ENCODE data around the gene CCDC91. TPM values are rescaled to one million over a fixed set of nuclear protein-coding genes. Genes with fewer than 3 reads are reported as not detected.
"Not testable (repeated sequence)": the region's sequence is repeated elsewhere in the genome, so short reads cannot be mapped to it uniquely, and the experiment has no call there.

The CCDC91 gene
- polyA plus RNA-seq, 6 donors from 2014 or later, result 49.6 to 82.9 (median 68.4) TPM

- peaks cover 26 to 67% (median 55%) of the 10 kb centered on the region in 7 donors for H3K9me3 Mint-ChIP-seq
- H3K27me3 Mint-ChIP-seq, result no peaks in the 10 kb centered on the region
- peaks cover 62 to 73% of the 10 kb centered on the region in 2 donors for H3K36me3 Mint-ChIP-seq
Measured at GRCh38 chr12:28367993-28368392, 177.7 kb downstream of the CCDC91 start.

GRCh38 chr12:28369483-28369882 is 179.2 kb downstream of the CCDC91 start:
- Mint-ChIP-seq H3K9me3 (peaks cover 26 to 78% (median 59%) of the 10 kb centered on the region in 7 donors), H3K27ac (no peak overlapping the region), H3K4me1 (peaks cover 0 to 11% (median 0%) of the 10 kb centered on the region in 3 donors), H3K27me3 (no peaks in the 10 kb centered on the region), H3K4me3 (peak overlapping the region in 2 of 8 donors; percentile 44 to 74), H3K36me3 (peaks cover 74 to 76% of the 10 kb centered on the region in 2 donors)
- ATAC-seq (ENCODE audit: low read depth in 2 of 2), result no peak
- DNase-seq, result no peak

More at GRCh38 chr12:28367993-28368392, 177.7 kb downstream of the CCDC91 start:
- Mint-ChIP-seq H3K4me3 (no peak overlapping the region), H3K4me1 (peaks cover 0 to 6% (median 0%) of the 10 kb centered on the region in 3 donors), H3K27ac (no peak overlapping the region)
- no peak for ATAC-seq (ENCODE audit: low read depth in 2 of 2)
- no peak for DNase-seq

GRCh38 chr12:28374556-28374955 is 184.3 kb downstream of the CCDC91 start:
- DNase-seq (no peak), ATAC-seq (ENCODE audit: low read depth in 2 of 2) (no peak)
- no peak overlapping the region for H3K27ac Mint-ChIP-seq
- H3K27me3 Mint-ChIP-seq, result no peaks in the 10 kb centered on the region
- H3K36me3 Mint-ChIP-seq, result peaks cover 42% of the 10 kb centered on the region in 2 donors
- peaks cover 0 to 11% (median 0%) of the 10 kb centered on the region in 3 donors for H3K4me1 Mint-ChIP-seq
- H3K9me3 Mint-ChIP-seq, result peaks cover 9 to 48% (median 37%) of the 10 kb centered on the region in 7 donors
- H3K4me3 Mint-ChIP-seq, result no peak overlapping the region

GRCh38 chr12:28378736-28379135 is 188.5 kb downstream of the CCDC91 start:
- ATAC-seq (ENCODE audit: low read depth in 2 of 2), result no peak
- H3K27ac Mint-ChIP-seq, result no peak overlapping the region
- no peaks in the 10 kb centered on the region for H3K4me1 Mint-ChIP-seq
- no peak for DNase-seq
- peaks cover 0 to 11% (median 3%) of the 10 kb centered on the region in 7 donors for H3K9me3 Mint-ChIP-seq
- peaks cover 5 to 25% of the 10 kb centered on the region in 2 donors for H3K36me3 Mint-ChIP-seq
- H3K27me3 Mint-ChIP-seq, result no peaks in the 10 kb centered on the region
- no peak overlapping the region for H3K4me3 Mint-ChIP-seq

- not testable (repeated sequence) for DNase-seq, H3K27ac Mint-ChIP-seq
Measured at GRCh38 chr12:28379779-28380178, 189.5 kb downstream of the CCDC91 start.

GRCh38 chr12:28383368-28383767 is 193.1 kb downstream of the CCDC91 start:
- H3K9me3 Mint-ChIP-seq, result peaks cover 0 to 11% (median 4%) of the 10 kb centered on the region in 7 donors

More at GRCh38 chr12:28379779-28380178, 189.5 kb downstream of the CCDC91 start:
- not testable (repeated sequence) for H3K27me3 Mint-ChIP-seq; H3K4me1 Mint-ChIP-seq; ATAC-seq (ENCODE audit: low read depth in 2 of 2); H3K4me3 Mint-ChIP-seq
- Mint-ChIP-seq H3K9me3 (peaks cover 0 to 11% (median 0%) of the 10 kb centered on the region in 7 donors), H3K36me3 (peaks cover 0 to 22% of the 10 kb centered on the region in 2 donors)

GRCh38 chr12:28388879-28389278 is 198.6 kb downstream of the CCDC91 start:
- no peaks in the 10 kb centered on the region for H3K27me3 Mint-ChIP-seq
- ATAC-seq (ENCODE audit: low read depth in 2 of 2) (no peak), DNase-seq (no peak)
- H3K9me3 Mint-ChIP-seq, result peaks cover 0 to 4% (median 0%) of the 10 kb centered on the region in 7 donors
- no peak overlapping the region for H3K27ac Mint-ChIP-seq
- no peaks in the 10 kb centered on the region for H3K4me1 Mint-ChIP-seq
- H3K4me3 Mint-ChIP-seq, result no peak overlapping the region
- H3K36me3 Mint-ChIP-seq, result peaks cover 8 to 36% of the 10 kb centered on the region in 2 donors

More at GRCh38 chr12:28383368-28383767, 193.1 kb downstream of the CCDC91 start:
- Mint-ChIP-seq H3K4me3 (no peak overlapping the region), H3K4me1 (no peaks in the 10 kb centered on the region), H3K27me3 (no peaks in the 10 kb centered on the region), H3K27ac (no peak overlapping the region), H3K36me3 (peaks cover 0 to 19% of the 10 kb centered on the region in 2 donors)
- no peak for DNase-seq
- no peak for ATAC-seq (ENCODE audit: low read depth in 2 of 2)

- H3K9me3 Mint-ChIP-seq, result peaks cover 0 to 4% (median 0%) of the 10 kb centered on the region in 7 donors
- no peaks in the 10 kb centered on the region for H3K4me1 Mint-ChIP-seq
- ATAC-seq (ENCODE audit: low read depth in 2 of 2), result no peak
- no peak for DNase-seq
- H3K27ac Mint-ChIP-seq, result no peak overlapping the region
- H3K36me3 Mint-ChIP-seq, result peaks cover 14 to 46% of the 10 kb centered on the region in 2 donors
- no peak overlapping the region for H3K4me3 Mint-ChIP-seq
- H3K27me3 Mint-ChIP-seq, result no peaks in the 10 kb centered on the region
Measured at GRCh38 chr12:28390206-28390605, 199.9 kb downstream of the CCDC91 start.

GRCh38 chr12:28390761-28391385 is 200.6 kb downstream of the CCDC91 start:
- Mint-ChIP-seq H3K27me3 (no peaks in the 10 kb centered on the region), H3K4me3 (no peak overlapping the region), H3K36me3 (peaks cover 21 to 52% of the 10 kb centered on the region in 2 donors), H3K27ac (peak overlapping the region in 1 of 6 donors; percentile 89), H3K4me1 (no peaks in the 10 kb centered on the region), H3K9me3 (peaks cover 0 to 4% (median 0%) of the 10 kb centered on the region in 7 donors)
- ATAC-seq (ENCODE audit: low read depth in 2 of 2) (no peak), DNase-seq (no peak)

- H3K27me3 Mint-ChIP-seq, result no peaks in the 10 kb centered on the region
- peaks cover 0 to 4% (median 2%) of the 10 kb centered on the region in 3 donors for H3K4me1 Mint-ChIP-seq
- ATAC-seq (ENCODE audit: low read depth in 2 of 2) (no peak), DNase-seq (no peak)
- no peak overlapping the region for H3K27ac Mint-ChIP-seq
- no peak overlapping the region for H3K4me3 Mint-ChIP-seq
- H3K36me3 Mint-ChIP-seq, result peaks cover 38 to 45% of the 10 kb centered on the region in 2 donors
- peaks cover 0 to 5% (median 2%) of the 10 kb centered on the region in 7 donors for H3K9me3 Mint-ChIP-seq
Measured at GRCh38 chr12:28409892-28410291, 219.6 kb downstream of the CCDC91 start.

GRCh38 chr12:28413460-28414109 is 223.3 kb downstream of the CCDC91 start:
- ATAC-seq (ENCODE audit: low read depth in 2 of 2) (peak; percentile 53 to 65), DNase-seq (no peak)
- Mint-ChIP-seq H3K27me3 (no peaks in the 10 kb centered on the region), H3K36me3 (peaks cover 24 to 29% of the 10 kb centered on the region in 2 donors), H3K27ac (peak overlapping the region in 2 of 6 donors; percentile 79 to 91), H3K4me1 (peaks cover 0 to 4% (median 2%) of the 10 kb centered on the region in 3 donors), H3K4me3 (peak overlapping the region in 4 of 8 donors; percentile 5 to 71 (median 34)), H3K9me3 (peaks cover 0 to 5% (median 0%) of the 10 kb centered on the region in 7 donors)

- Mint-ChIP-seq H3K9me3 (peaks cover 0 to 12% (median 0%) of the 10 kb centered on the region in 7 donors), H3K27me3 (no peaks in the 10 kb centered on the region), H3K27ac (no peak overlapping the region), H3K4me3 (no peak overlapping the region), H3K36me3 (peaks cover 25 to 27% of the 10 kb centered on the region in 2 donors), H3K4me1 (peaks cover 0 to 4% (median 2%) of the 10 kb centered on the region in 3 donors)
- ATAC-seq (ENCODE audit: low read depth in 2 of 2), result no peak
- no peak for DNase-seq
Measured at GRCh38 chr12:28415755-28416154, 225.5 kb downstream of the CCDC91 start.

GRCh38 chr12:28421374-28421773 is 231.1 kb downstream of the CCDC91 start:
- H3K27ac Mint-ChIP-seq, result no peak overlapping the region
- peaks cover 0 to 19% (median 7%) of the 10 kb centered on the region in 7 donors for H3K9me3 Mint-ChIP-seq
- DNase-seq, result no peak
- no peak for ATAC-seq (ENCODE audit: low read depth in 2 of 2)
- peaks cover 0 to 14% (median 5%) of the 10 kb centered on the region in 3 donors for H3K4me1 Mint-ChIP-seq
- no peaks in the 10 kb centered on the region for H3K27me3 Mint-ChIP-seq
- no peak overlapping the region for H3K4me3 Mint-ChIP-seq
- H3K36me3 Mint-ChIP-seq, result peaks cover 11 to 18% of the 10 kb centered on the region in 2 donors

All from naive B cell (primary cell).